COLO668 (cell line): ENCODE data around the gene UGGT2.
"Not testable (repeated sequence)": the region's sequence is repeated elsewhere in the genome, so short reads cannot be mapped to it uniquely, and the experiment has no call there.

ENCODE experiments used
- DNase-seq: peaks from one replicate; lab custom pipeline; 2025; ENCODE audit not compliant: unreplicated experiment; lab: John Stamatoyannopoulos, UW

UGGT2 gene

DNA sequence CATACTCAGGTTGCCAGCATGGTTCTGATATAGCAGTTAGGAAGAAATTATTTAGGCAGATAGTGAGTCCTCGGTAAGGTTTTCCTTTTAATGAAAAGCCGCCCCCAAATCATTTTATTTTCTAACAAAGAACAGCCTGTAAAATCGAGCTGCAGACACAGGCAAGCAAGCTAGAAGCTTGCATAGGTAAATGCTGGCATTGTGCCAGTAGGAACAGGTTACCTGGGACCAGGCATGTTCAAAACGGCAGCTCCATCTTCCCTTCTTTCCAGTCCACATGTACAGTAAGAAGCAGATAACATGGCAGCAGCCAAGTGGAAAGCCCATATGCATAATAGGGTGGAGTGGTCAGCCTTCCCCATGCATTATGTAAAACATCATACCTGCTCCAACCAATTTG, 71.1 kb downstream of the UGGT2 start:
- DNase-seq: no peak

DNA sequence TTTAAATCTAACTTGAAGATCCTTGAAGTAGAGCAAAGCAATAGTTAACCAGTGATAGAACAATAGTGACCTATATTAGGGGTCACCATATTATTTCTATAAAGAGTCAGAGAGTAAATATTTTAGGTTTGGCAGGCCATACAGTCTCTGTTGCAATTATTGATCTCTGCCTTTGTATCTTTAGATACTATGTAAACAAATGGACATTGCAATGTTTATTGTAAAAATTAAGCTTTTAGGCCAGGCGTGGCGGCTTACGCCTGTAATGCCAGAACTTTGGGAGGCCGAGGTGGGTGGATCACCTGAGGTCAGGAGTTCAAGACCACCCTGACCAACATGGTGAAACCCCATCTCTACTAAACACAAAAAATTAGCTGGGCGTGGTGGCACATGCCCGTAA, 80.5 kb downstream of the UGGT2 start:
- not testable (repeated sequence) for DNase-seq

DNA sequence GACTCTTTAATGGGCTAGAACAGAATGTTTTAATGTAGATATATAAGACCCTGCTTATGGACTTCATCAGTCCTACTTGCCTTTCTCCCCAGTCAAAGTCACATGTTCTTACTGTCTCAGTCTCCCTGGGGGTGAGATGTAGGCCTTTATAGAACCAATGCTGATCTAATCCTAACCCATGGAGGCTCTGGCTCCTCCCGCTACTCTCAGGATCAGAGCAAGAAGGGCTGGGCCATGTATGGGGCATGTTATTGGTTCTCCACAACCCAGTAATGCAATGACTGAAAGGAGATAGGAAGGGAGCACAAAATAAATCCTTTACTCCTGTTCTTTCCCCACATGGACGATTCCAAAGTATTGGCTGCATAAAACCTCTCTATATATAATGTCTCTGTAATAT, 82.3 kb downstream of the UGGT2 start:
- DNase-seq: no peak

DNA sequence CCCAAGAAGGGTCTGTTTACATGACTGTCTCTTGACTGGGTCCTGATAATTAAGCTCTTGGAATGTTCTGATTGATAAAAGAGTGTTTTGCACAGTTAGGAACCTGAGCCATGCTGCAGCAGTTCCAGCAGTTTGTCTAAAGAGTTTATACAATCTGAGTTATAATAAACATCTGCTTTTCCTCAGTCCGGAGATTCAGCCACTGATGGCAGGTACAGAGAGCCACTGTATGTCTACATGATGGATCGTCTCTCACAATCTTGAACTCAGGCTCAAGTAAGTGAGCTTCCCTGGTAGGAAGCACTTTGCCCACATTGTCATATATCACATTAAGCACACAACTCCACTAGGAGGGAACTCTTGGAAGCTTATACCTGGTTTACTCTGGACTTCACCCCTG, 84.3 kb downstream of the UGGT2 start:
- DNase-seq: no peak

DNA sequence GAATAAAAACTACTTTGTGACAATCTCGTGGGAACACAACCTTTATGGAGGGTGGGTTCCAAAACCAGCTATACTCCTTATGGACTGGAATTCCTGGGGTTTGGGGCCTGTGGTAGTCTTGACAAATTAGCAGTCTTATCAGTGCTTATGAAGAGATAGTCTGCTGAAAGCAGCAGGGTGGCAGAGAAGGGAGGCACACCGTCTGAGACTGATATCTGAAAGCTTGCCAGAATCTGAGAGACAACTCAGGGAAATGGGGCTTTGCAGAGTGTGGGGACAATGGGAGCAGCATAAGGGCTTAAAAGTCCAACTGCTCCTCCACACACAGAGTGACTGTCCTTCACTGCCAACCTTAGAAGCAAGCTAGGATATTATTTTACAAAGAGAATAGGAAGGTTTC, 95.9 kb downstream of the UGGT2 start:
- no peak for DNase-seq

DNA sequence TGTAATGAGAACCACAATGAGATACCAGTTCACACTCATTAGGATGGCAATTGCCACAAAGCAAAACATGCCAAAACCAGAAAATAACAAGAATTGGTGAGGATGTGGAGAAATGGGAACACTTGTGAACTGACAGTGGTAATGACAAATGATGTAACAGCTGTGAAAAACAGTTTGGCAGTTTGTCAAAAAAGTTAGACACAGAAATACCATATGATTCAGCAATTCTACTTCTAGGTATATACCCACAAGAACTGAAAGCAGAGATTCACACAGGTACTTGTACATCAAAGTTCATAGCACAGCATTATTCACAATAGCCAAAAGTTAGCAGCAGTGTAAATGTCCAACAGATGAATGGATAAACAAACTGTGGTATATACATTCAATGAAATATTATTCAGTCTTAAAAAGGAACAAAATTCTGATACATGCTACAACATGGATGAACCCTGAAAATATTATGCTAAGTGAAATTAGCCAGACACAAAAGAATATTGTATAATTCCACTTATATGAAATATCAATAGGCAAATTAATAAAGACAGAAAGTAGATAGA, 96.5 kb downstream of the UGGT2 start:
- no peak for DNase-seq

DNA sequence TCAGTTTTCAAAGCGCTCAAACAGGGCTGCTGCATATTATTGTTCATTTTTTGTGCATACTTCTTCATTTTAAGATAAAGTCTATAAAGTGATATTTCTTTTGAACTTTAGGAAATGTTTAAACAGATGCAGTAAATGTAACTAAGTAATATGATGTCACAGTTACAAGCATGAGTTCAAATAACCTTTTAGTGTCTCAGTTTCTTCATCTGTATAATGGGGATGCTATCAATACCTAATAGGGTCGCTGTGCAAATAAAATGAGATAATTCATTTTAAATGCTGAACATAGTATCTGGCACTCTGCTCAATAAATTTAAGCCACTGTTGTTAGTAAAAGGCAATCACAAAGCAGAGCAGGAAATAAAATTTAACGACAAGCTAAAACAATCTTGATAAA, 97.5 kb downstream of the UGGT2 start:
- no peak for DNase-seq

DNA sequence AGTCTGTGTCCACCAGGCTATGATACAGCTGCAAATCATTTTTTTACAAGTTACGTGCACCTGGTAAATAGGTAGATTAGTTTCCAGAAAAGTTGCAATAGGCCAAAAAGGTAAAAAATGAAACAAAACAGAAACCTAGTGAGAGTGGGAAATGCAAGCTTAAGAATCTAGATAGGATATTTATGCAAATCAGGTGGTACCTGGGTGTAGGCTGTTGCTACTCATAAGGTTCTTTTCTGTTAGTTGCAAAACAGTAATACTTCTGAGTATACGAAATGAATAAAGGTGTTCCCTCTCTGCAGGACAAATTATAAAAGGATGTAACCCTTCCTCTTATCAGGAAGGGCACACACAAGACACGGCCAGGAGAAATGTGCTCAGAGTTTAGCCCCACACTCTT, 97.9 kb downstream of the UGGT2 start:
- no peak for DNase-seq

DNA sequence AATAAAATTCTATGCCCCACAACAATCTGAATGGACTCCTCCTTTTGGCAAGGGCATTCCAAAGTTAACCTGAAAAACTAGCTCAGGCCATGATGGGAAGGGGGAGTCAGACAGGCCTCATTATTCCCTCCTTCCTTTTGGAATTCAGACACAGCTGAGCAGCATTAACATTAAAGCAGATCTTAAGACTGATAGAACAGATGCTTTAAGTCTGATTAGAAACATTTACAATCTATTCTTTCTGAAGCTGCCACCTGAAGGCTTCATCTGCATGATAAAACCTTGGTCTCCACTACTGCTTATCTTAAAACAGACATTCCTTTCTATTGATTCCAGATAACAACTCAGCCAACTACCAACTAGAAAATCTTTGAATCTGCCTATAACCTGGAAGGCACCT, 98.9 kb downstream of the UGGT2 start:
- DNase-seq: no peak

DNA sequence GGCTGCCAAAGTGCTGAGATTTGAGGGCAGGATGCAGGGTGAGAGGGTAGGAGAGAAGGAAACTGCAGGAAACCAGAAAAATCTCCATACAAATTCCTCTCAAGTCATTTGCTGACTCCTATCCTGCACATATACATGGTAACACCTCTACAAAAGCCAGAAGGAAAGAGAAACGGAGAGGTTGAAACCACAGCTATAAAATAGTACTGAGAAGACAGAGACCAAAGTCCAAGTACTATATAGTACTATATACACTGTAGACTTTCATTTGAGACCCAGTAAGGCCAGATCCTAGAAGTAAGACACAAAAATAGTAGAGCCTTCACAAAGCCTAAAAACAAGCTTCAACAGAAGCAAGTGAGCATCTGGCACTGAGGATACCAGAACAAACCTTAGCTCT, 103.1 kb downstream of the UGGT2 start:
- no peak for DNase-seq

DNA sequence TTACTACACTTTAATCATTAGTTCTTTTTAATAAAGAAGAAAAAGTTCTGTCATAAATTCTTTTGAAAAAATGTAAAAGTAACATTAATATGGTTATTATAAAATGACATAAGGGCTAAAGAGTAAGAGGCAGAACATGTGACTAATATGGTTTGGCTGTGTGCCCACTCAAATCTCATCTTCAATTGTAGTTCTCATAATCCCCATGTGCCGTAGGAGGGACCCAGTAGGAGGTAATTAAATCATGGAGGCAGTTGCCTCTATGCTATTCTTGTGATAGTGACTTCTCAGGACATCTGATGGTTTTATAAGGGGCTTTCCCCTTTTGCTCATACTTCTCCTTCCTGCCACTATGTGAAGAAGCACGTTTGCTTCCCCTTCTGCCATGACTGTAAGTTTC, 104.5 kb downstream of the UGGT2 start:
- DNase-seq: no peak

DNA sequence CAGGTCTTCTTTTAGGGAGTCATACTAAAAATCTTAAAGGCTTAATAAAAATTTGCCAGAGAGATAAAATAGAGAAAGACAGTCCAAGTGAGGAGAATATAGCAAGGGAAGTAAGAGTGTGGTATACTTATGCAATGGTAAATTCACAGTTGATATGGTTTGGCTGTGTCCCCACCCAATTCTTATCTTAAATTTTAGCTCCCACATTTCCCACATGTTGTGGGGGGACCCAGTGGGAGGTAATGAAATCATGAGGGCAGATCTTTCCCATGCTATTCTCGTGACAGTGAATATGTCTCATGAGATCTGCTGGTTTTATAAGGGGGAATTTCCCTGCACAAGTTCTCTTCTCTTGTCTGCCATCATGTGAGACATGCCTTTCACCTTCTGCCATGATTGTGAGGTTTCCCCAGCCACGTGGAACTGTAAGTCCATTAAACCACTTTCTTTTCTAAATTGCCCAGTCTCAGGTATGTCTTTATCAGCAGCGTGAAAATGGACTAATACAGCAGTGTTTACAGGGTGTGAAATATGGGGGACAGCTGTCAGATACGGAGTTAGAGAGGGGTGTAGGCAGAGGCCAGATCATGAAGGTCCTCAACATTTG, 115.4 kb downstream of the UGGT2 start:
- DNase-seq: no peak

DNA sequence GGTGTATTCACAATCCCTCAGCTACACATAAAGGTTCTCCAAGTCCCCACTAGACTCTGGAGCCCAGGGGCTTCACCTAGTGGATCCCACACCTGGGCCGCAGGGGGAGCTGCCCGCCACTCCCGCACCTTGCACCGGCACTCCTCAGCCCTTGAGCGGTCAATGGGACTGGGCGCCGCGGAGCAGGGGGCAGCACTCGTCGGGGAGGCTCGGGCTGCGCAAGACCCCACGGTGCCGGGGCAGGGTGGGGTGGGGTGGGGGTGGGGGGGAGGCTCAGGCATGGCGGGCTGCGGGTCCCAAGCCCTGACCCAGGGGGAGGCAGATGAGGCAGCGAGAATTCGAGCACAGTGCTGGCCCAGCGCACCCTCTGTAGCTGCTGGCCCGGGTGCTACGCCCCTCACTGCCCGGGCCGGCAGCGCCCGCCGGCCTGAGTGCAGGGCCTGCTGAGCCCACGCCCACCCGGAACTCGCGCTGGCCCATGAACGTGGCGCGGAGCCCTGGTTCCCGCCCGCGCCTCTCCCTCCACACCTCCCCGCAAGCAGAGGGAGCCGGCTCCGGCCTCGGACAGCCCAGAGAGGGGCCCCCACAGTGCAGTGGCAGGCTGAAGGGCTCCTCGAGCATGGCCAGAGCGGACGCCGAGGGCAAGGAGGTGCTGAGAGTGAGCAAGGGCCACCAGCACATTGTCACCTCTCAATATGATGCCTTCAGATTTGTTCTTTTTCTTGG, 121.7 kb downstream of the UGGT2 start:
- DNase-seq: no peak

DNA sequence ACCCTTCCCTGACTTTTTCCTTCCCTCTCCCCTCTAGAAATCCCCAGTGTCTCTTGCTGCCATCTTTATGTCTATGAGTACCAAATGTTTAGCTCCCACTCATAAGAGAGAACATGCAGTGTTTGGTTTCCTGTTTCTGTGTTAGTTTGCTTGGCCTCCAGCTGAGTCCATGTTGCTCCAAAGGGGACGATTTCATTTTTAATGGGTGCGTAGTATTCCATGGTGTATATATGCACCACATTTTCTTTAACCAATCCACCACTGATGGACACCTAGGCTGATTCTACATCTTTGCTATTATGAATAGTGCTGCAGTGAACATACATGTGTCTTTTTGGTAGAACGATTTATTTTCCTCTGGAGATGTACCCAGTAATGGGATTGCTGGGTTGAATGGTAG, 123.8 kb downstream of the UGGT2 start:
- no peak for DNase-seq

DNA sequence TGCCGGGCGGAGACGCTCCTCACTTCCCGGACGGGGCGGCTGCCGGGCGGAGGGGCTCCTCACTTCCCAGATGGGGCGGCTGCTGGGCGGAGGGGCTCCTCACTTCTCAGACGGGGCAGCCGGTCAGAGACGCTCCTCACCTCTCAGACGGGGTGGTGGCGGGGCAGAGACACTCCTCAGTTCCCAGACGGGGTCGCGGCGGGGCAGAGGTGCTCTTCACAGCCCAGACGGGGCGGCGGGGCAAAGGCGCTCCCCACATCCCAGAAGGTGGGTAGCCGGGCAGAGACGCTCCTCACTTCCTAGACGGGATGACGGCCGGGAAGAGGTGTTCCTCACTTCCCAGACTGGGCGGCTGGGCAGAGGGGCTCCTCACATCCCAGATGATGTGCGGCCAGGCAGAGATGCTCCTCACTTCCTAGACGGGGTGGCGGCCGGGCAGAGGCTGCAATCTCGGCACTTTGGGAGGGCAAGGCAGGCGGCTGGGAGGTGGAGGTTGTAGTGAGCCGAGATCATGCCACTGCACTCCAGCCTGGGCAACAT, 124.8 kb downstream of the UGGT2 start:
- DNase-seq: not testable (repeated sequence)

DNA sequence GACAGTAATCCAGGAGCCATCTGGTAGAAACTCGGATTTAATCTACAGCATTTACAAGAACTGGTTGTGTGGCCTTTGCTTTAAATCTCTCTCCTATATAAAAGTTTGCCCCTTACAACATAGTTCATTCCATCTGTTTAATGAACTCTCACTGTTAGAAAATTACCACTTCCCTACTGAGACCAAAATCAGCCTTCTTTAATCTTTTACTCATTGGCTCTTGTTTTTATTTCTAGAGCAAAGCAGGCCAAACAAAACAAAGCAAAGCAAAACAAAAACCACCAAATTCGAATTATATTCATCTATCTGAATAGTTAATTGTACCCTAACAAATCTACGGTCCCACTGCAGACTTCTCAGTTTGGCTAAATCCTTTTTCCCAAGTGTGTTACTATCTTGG, 127.0 kb downstream of the UGGT2 start:
- no peak for DNase-seq

DNA sequence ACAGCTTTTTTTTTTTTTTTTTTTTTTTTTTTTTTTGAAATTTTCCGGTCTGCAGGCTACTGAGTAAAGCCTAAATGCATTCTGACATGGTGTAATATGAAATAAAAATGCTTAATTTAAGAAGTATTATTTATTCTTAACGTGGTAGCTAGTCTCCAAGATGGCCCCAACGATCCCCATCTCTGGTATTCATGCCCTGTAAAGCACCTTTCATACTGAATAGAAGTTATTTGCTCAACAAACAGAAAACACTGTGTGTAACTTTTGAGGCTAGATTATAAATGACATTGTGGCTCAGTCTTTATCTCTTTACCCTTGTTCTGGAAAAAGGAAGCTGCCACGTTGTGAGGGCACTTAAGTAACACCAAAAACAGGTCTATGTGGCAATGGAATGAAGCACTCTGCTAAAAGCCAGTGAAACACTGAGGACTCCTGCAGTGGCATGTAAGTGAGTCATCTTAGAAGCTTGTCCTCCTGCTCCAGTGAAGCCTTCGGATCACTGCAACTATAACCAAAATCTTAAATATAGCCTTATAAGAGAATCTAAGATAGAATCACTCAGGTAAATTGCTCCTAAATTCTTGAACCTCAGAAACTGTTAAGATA, 128.7 kb downstream of the UGGT2 start:
- DNase-seq: no peak

DNA sequence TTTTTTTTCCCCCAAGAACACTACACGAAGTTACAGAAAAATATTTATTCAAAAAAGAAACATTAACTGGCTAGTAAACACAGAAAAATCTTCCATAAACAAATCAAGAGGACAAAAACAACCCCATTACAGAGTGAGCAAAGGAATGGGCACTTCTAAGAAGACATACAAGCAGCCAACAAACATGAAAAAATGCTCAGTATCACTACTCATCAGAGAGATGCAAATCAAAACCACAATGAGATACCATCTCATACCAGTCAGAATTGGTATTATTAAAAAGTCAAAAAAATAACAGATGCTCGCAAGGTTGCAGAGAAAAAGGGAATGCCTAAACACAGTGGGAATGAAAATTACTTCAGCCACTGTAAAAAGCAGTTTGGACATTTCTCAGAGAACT, 131.7 kb downstream of the UGGT2 start:
- no peak for DNase-seq

DNA sequence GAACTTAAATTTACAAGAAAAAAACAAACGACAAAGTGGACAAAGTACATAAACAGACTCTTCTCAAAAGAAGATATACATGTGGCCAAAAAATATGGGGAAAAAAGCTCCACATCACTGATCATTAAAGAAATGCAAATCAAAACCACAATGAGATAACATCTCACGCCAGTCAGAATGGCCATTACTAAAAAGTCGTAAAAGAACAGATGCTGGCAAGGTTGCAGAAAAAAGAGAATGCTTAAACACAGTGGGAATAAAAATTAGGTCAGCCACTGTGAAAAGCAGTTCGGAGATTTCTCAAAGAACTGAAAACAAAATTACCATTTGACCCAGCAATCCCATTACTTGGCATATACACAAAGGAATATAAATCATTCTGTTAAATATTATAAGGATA, 132.7 kb downstream of the UGGT2 start:
- no peak for DNase-seq

DNA sequence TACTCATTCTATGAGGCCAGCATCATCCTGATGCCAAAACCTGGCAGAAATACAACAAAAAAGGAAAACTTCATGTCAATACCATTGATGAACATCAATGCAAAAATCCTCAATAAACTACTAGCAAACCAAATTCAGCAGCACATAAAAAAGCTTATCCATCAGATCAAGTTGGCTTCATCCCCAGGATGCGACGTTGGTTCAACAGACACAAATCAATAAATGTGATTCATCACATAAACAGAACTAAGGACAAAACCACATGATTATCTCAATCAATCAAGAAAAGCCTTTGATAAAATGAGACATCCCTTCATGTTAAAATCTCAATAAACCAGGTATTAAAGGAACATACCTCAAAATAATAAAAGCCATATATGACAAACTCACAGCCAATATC, 134.3 kb downstream of the UGGT2 start:
- DNase-seq: no peak

DNA sequence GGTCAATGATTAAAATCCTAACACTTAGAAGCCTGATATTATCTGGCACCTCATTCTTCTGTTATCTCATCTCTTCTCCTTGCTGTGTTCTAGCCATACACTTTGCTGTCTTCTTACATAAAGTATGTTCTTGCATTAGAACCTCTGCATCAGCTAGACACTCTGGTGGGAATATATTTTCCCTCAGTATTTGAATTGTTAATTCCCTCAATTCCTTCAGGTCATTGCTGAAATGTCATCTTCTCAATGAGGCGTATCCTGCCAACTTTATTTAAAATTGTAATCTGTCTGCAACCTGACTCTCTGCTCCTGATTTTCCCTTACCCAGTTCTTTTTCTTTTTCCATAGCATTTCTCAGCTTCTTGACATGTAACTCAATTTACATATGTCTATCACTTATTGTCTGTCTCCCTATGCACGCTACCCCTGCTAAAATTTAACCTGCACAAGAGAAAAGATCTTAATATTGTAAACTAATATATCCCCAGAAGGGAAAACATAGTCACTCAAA, 138.2 kb downstream of the UGGT2 start:
- DNase-seq: no peak

DNA sequence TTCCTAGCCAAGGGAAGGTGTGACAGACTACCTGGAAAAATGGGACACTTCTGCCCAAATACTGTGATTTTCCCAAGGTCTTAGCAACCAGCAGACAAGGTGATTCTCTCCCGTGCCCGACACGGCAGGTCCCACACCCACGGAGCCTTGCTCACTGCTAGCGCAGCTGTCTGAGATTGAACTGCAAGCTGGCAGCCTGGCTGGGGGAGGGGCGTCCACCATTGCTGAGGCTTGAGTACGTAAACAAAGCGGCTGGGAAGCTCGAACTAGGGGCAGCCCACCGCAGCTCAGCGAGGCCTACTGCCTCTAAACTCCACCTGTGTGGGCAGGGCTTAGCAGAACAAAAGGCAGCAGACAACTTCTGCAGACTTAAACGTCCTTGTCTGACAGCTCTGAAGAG, 146.2 kb downstream of the UGGT2 start:
- no peak for DNase-seq
